Middle frontal gyrus (tissue), 1 donor: Measurements from ENCODE around the gene TMBIM6.

Experiments
- DNase-seq: peaks from one replicate; pipeline ENCODE4 v3.0.0-alpha.2; 2015; ENCODE audit warnings: low spot score; ENCODE audit errors: extremely low spot score

Gene TMBIM6

DNA sequence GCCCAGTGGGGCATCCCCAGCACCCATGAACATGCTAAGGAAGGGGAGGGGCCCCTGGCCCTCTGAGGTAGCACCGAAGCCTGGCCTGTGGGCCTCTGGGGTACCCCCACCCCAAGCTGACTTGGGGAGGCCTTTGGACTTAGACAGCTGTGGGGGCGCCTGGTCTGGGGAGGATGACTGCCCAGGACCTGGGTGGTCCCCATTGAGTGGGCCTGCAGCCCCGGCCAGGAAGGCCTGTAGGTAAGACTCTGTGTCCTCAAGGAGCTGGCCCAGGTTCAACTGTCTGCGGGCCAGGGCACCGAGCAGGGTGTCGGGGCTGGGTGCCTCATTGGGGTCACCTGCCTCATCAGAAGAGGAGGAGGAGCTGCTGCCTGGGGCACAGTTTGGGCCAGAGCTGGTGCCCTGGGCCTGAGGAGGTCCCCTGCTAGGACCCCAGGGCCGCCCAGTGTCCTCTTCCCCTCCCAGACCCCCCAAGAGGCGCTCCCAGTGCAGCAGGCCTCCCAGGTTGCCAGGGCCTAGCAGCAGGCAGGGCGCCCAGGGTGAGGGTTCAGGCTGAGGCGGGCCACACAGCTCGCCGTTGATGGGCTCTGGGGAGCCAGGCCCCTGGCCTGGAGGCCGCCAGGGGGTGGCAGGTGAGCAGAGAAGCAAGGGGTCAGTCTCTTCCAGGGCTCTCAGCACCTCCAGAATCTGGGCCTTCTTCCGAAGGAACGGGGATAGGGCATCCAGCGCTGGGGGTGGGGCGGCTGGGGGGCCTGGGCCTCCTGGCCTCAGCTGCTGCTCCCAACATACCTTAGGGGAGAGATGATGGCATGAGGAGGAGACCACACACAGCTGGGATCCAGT, 55.5 kb downstream of the TMBIM6 start:
- no peak for DNase-seq

DNA sequence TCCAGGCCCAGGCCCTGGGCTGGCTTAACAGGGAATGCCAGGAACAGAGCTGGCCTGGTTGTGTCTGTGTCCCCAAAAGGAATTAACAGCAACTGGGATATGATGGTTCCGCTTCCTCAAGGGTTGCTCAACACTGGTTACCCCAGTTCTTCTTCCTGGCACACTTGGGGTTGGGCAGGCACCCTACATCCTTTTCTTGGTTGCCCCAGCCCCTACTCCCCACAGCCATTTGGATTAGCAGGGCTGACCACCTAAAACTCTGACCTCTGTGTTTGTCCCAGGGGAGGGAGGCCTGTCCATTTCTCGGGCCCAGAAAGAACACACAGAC, 56.1 kb downstream of the TMBIM6 start:
- DNase-seq, result no peak

GRCh38 chr12:49798248-49798647, 56.9 kb downstream of the TMBIM6 start:
- DNase-seq, result no peak

DNA sequence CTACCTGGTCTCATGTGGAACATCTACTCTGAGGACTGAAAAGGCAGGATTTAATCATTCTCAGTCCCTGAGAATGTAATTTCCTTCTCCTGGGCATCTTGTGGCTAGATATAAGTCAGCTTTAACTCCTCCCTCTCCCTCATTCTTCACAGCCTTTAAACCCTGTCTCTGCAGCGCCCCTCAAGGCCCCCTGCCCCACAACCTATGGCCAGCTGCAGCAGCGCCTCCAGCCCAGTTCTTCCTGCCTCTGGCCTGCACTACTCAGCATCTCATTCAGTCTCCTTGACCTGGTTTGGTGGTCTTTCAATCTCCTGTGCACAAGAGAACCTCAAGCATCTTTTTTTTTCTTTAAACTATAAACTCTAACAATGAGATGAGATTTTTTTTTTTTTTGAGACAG, 57.6 kb downstream of the TMBIM6 start:
- DNase-seq, result no peak

DNA sequence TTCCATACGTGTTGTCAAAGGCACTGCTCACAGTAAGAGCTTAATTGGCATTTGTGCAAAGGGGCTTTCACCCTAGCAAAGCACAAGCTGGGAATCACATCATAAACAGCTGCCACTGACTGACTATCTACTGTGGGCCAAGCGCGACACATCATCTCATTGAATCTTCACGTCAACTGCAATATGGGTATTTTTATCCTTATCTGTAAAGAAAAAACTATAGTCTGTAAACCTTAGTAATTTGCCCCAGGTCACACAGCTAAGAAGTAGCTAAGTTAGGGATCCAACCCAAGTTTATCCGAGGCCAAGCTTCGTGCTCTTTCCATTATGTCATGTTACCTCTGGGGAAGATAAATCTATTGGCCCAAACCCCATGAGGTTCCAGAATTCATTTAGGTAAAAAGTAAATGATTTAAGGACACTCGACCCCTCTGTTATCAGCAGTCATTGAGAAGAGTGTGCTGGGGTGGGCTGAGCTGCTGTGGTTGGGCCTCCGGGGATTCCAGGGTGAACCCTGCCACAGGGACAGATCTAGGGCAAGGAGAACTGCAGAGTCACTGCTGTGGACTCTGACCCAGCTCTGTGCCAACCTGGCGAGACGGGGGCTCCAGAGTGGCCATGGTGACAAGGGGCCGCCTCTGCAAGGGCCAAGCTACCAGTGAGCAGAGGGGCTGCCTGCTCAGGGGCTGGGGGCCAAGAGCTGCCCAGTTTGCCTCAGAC, 59.2 kb downstream of the TMBIM6 start:
- no peak for DNase-seq

DNA sequence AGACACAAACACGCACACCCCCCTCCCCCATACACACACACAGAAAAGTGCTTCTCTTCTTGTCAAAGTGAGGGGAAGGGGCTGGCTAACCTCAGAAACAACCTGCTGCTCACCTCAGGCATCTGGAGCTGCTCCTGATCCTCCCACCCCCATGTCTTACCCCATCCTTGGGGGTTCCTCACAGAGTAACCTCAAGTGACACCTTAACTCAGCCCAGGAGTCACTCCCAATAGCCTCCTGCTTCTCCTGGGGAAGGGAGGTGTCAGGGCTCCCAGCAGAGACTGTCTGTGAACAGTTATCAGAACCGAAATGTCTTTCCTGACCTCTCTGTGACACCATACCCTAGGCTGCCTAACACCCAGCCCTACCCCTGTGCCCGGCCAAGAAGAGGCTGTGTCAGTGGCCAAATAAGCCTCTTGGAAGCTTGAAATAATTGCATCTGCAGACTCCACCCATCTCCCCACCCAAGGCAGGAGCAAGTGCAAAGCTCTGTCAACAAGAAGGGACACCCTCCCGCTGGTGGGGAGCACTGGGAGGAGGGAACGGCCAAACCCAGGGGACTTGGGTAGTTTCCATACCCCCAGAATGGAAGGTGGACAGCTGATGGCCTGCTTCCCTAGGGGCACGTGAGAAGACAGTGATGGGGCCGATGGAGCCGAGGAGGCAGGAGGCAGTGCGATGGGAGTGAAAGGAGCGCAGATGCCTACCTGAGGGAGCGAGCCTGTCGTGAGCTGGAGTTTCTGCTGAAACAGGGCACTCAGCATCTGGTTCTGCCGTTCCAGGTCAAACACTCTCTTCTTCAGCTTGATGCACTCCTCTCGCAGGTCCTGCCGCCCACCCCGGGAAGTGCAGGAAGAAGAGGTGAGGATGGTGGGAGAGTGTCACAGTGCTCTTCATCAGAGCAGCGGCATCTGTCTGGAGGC, 60.0 kb downstream of the TMBIM6 start:
- DNase-seq, result no peak

DNA sequence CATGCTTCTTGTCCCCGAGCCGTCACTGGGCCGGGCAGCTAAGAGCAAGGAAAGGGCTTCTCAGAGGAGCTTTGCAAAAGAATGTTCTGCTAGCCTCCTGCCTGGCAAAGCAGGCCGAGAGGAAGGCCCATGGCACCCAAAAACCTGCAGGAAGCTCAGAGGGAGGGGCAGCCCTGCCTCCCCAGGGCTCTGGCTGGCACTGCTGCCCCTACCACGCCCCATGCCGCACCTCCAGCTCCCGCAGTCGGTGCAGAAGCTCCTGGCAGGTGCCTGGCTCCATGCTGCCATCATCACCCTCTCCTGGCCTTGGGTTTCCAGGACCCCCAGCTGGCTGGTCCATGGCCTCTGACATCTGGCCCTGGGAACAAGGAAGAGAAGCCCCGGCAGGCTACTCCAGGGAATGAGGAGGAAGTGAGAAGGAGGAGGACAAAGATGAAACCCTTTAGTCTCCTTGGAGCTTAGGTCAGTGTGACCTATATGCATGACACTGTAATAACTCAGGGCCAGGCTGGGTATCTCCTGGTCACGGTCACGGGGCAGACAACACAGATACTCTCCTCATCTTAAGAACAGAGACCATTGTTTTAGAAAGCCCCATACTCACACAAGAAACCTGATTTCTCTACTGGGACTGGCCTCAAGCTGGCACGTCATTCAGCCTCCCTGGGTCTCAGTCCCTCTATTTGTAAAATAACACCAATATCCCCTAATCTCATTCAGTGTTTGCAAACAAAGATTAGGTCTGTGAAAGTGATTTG, 62.5 kb downstream of the TMBIM6 start:
- no peak for DNase-seq

GRCh38 chr12:49804821-49805220, 63.5 kb downstream of the TMBIM6 start:
- DNase-seq, result no peak

DNA sequence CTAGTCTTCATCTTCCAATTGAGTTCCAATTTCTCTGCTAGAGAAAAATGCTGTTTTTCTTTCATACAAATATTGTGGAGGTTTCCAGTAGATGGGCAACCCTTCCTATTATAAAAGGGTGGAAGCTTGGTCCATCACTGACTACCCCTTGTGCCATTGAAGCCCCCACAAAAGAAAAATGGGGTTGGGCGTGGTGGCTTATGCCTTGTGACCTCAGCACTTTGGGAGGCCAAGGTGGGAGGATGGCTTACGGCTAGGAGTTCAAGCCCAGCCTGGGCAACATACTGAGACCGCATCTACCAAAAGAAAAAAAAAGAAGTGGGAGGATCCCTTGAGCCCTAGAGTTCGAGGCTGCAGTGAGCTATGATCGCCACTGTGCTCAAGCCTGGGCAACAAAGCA, 64.1 kb downstream of the TMBIM6 start:
- no peak for DNase-seq

GRCh38 chr12:49806321-49806813, 65.0 kb downstream of the TMBIM6 start:
- no peak for DNase-seq

DNA sequence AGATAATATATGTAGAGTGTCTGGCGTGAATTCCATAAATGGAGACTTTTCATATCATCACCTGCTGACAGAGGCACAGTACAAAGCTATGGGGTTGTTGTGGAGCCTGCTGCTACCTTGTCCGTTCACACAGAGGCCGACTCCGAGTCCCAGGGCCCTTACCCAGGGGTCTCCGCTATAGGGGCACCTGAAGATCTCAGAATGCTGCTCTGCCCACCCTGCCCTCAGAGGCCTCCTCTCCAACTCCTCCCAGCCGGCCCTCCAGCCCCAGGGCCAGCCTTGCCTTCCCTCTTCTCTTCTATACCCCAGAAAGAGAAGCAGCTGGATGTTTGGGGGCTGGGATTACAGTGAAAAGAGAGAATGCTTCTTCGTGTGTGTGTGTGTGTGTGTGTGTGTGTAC, 65.5 kb downstream of the TMBIM6 start:
- no peak for DNase-seq

GRCh38 chr12:49807991-49808580, 66.7 kb downstream of the TMBIM6 start:
- DNase-seq, result no peak

DNA sequence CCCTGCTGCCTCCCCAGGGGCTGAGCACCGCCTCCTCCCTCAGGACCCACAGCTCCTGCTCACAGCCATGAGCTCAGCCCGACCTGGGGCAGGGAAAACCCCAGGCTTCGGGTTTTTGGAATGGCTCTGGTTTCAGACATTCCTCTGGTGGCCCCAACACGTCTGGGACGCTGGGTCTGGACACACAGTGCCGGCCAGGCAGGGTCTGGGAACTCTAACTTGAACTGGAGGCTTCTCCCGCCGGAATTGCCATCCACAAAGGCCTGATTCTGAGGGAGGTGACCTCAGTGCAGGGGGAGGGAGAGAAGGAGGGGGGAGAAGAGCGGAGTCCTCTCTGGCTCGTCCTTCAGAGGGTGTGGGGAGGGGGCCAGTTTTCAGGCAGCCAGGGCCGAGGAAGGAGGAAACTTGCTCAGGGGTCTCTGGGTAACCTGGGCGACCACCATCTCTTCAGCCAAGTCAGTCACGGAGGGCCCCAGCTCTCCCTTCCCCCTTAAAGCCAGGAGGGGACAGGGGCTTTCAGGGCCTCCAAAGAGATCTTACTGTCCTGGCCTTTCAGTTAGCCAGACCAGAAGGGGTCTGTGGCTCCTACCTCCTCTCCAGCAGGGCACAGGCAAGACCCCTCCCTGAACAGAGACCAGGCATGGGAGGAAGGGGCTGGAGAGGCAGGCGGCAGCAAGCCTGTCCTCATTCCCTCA, 67.5 kb downstream of the TMBIM6 start:
- DNase-seq, result peak; percentile 33

DNA sequence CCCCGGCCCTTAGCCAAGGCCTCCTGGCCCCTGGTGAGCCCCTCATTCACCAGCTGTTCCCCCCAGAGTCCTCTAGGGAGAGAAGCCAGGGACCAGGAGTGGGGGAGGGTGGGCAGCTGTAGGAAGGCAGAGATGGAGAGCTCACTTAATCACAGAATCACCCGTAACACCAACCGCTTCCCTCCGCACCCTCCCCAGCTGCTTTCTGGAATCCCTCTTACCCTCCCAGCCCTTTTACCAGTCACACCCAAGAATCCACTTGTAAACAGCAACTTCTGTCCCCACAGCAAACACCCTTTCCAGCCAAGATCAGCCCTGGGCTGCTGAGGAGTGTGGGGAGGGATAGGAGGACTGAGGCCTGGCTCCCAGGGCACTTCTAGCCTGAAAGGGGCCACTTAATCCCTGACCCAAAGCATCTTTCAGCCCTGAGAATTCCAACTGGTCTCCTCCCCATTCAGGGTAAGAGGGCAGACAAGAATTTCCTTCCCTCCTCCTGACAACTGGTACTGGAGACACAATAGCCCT, 68.1 kb downstream of the TMBIM6 start:
- DNase-seq, result no peak

- DNase-seq, result no peak
Measured at GRCh38 chr12:49809906-49810389, 68.6 kb downstream of the TMBIM6 start.

DNA sequence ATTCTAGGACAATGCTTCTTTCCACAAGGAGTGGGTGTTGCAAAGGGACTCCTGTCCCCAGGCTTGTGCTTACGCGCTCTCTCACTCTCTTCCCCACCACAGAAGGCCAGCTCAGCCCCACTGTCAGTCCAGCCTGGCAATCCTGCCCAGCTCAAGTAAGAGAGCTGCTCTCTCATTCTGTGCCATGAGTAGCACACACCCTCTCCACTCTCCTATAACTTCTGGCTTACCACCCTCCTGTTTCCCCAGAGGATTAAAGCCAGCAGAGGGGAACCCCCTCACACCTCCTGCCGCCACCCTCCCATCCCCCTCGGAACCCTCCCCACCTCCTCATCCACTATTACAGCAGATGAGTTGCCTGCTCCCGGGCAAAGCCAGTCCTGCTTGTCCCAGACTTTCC, 69.8 kb downstream of the TMBIM6 start:
- DNase-seq, result no peak

- no peak for DNase-seq
Measured at GRCh38 chr12:49811961-49812401, 70.6 kb downstream of the TMBIM6 start.

- no peak for DNase-seq
Measured at GRCh38 chr12:49813131-49813530, 71.8 kb downstream of the TMBIM6 start.
